Ovary (tissue), 3 donors: ENCODE results near the gene ZNF598.

ENCODE experiments used
- EP300 ChIP-seq: sonication (generic); formaldehyde crosslinking; IDR thresholded peaks from one replicate; pipeline ENCODE4 v1.6.1; 2017; ENCODE audit warnings: antibody characterized with exemption
- TF ChIP-seq, protein P1 (sequence below), 3 donors: fragments of 450-650 bp in 2 of 3; fragments of 200-600 bp in 1 of 3; IDR thresholded peaks; one replicate each; pipeline versions ENCODE4 v1.5.1 to v1.8.0; 2016 to 2022; ENCODE audit warnings: antibody characterized with exemption in 3 of 3, mild to moderate bottlenecking in 1 of 3
- donor health status: DM: no; HTN: no; CAD: no.

DNA sequence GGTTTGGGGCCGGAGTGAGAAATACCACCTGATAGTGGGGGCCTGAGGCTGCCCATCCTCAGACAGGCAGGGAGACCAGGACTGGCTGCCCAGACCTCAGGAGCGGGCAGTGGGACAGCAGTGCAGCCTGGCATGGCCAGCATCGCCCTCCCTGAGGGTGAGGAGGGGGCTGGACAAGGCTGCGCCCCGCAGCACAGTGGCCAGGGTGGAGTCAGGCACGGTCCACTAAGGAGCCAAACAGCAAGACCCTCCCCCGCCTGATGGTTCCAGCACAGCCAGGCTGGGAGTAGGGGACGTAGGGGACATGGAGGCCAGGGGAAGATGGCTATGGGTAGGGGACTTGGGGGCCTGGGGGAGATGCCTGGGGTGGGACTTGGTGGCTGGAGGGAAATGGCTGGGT lies 3.3 kb downstream of the ZNF598 start:
- TF ChIP-seq, protein P1, sequence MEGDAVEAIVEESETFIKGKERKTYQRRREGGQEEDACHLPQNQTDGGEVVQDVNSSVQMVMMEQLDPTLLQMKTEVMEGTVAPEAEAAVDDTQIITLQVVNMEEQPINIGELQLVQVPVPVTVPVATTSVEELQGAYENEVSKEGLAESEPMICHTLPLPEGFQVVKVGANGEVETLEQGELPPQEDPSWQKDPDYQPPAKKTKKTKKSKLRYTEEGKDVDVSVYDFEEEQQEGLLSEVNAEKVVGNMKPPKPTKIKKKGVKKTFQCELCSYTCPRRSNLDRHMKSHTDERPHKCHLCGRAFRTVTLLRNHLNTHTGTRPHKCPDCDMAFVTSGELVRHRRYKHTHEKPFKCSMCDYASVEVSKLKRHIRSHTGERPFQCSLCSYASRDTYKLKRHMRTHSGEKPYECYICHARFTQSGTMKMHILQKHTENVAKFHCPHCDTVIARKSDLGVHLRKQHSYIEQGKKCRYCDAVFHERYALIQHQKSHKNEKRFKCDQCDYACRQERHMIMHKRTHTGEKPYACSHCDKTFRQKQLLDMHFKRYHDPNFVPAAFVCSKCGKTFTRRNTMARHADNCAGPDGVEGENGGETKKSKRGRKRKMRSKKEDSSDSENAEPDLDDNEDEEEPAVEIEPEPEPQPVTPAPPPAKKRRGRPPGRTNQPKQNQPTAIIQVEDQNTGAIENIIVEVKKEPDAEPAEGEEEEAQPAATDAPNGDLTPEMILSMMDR (IDR thresholded peaks at IDR 0.05), result no peak
- TF ChIP-seq EP300, result no peak
